22Rv1 (cell line): Measurements from ENCODE around the gene TMEM117.
"Not testable (repeated sequence)": the region's sequence is repeated elsewhere in the genome, so short reads cannot be mapped to it uniquely, and the experiment has no call there.

ENCODE experiments used
- H3K27ac ChIP-seq: fragments of 450-650 bp; 2 replicates; pipeline ENCODE4 v1.5.1; 2017
- ZFX ChIP-seq: fragments of 450-650 bp; IDR thresholded peaks from 2 replicates; pipeline ENCODE4 v1.6.1; 2017; ENCODE audit warnings: antibody characterized with exemption, borderline replicate concordance
- TF ChIP-seq, protein P1 (sequence below): fragments of 450-650 bp; IDR thresholded peaks from 2 replicates; pipeline ENCODE4 v1.5.1; 2017; ENCODE audit warnings: mild to moderate bottlenecking

TMEM117 gene

GRCh38 chr12:43861015-43861839, 25.3 kb downstream of the TMEM117 start:
- no peak overlapping the region for H3K27ac ChIP-seq
- TF ChIP-seq ZFX, result no peak

GRCh38 chr12:43861840-43862150, 25.9 kb downstream of the TMEM117 start:
- no peak overlapping the region for H3K27ac ChIP-seq
- TF ChIP-seq ZFX, result no peak
- TF ChIP-seq, protein P1, sequence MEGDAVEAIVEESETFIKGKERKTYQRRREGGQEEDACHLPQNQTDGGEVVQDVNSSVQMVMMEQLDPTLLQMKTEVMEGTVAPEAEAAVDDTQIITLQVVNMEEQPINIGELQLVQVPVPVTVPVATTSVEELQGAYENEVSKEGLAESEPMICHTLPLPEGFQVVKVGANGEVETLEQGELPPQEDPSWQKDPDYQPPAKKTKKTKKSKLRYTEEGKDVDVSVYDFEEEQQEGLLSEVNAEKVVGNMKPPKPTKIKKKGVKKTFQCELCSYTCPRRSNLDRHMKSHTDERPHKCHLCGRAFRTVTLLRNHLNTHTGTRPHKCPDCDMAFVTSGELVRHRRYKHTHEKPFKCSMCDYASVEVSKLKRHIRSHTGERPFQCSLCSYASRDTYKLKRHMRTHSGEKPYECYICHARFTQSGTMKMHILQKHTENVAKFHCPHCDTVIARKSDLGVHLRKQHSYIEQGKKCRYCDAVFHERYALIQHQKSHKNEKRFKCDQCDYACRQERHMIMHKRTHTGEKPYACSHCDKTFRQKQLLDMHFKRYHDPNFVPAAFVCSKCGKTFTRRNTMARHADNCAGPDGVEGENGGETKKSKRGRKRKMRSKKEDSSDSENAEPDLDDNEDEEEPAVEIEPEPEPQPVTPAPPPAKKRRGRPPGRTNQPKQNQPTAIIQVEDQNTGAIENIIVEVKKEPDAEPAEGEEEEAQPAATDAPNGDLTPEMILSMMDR, result no peak

DNA sequence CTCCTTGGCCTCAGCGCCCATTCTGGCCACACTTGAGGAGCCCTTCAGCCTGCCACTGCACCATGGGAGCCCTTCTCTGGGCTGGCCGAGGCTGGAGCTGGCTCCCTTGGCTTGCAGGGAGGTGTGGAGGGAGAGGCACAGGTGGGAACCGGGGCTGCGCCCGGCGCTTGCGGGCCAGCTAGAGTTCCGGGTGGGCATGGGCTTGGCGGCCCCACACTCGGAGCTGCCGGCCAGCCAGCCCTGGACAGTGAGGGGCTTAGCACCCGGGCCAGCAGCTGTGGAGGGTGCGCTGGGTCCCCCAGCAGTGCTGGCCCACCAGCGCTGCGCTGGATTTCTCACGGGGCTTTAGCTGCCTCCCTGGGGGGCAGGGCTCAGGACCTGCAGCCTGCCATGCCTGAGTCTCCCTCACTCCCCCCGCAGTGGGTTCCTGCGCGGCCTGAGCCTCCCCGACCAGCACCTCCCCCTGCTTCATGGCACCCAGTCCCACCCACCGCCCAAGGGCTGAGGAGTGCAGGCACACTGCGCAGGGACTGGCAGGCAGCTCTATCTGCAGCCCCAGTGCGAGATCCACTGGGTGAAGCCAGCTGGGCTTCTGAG, 28.0 kb downstream of the TMEM117 start:
- TF ChIP-seq, protein P1, result no peak
- TF ChIP-seq ZFX, result no peak
- no peak overlapping the region for H3K27ac ChIP-seq

DNA sequence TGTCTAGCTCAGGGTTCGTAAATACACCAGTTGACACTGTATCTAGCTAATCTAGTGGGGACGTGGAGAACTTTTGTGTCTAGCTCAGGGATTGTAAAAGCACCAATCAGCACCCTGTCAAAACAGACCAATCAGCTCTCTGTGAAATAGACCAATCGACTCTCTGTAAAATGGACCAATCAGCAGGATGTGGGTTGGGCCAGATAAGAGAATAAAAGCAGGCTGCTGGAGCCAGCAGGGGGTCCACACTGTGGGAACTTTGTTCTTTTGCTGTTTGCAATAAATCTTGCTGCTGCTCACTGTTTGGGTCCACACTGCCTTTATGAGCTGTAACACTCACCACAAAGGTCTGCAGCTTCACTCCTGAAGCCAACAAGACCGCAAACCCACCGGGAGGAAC, 28.7 kb downstream of the TMEM117 start:
- not testable (repeated sequence) for H3K27ac ChIP-seq

DNA sequence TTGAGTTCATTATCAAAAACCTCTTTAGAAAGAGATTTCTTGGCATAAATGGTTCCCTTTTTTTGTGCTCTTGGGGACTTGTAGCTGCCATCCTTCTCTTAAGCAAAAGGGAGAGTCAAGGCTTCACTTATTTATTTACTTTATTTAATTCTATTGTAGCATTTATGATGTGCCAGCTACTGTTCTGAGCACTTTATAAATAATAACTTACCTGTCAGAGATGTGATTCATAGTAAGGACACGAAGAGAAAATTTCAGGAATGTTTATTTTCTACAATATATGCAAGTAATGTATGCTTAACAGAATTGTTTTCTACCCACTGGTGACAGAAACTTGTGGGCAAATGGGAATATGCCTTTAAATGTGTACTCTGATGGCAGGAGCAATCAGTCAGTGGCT, 33.3 kb downstream of the TMEM117 start:
- TF ChIP-seq ZFX, result no peak
- TF ChIP-seq, protein P1, result no peak
- no peak overlapping the region for H3K27ac ChIP-seq

DNA sequence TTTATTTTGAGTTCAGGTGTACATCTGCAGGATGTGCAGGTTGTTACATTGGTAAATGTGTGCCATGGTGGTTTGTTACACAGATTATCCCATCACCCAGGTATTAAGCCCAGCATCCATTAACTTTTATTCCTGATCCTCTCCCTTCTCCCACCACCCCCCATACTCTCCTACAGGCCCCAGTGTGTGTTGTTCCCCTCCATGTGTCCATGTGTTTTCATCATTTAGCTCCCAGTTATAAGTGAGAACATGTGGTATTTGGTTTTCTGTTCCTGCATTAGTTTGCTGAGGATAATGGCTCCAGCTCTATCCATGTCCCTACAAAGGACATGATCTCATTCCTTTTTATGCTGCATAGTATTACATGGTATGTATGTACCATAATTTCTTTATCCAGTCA, 33.9 kb downstream of the TMEM117 start:
- H3K27ac ChIP-seq, result not testable (repeated sequence)

DNA sequence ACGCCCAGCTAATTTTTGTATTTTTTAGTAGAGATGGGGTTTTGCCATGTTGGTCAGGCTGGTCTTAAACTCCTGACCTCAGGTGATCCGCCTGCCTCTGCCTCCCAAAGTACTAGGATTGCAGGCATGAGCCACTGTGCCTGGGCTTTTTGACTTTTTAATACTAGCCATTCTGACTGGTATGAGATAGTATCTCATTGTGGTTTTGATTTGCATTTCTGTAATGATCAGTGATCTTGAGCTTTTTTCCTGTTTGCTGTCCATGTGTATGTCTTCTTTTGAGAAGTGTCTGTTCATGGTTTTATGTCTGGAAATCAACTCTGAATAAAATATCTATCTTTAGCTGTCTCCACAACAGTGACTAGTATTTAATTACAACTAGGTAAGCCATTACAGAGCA, 35.4 kb downstream of the TMEM117 start:
- not testable (repeated sequence) for H3K27ac ChIP-seq

DNA sequence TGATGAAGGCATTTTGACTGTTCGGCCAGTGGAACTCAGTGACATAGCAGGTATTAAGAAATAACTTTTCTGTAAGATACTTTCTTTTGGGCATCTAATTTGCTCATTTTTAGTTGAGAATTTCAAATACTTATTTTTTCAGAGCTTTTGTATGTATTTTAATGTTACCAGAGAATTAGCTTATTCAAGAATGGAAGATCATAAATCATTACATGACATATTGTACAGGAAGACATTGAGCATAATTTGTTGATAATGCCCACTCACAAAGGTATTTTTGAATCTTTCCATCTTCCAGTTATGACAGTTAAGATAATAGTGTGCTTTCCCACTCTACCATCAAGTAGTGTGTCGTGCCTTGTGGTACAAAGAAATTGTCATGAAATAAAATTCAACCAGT, 36.5 kb downstream of the TMEM117 start:
- no peak for TF ChIP-seq ZFX
- TF ChIP-seq, protein P1, result no peak
- H3K27ac ChIP-seq, result no peak overlapping the region

DNA sequence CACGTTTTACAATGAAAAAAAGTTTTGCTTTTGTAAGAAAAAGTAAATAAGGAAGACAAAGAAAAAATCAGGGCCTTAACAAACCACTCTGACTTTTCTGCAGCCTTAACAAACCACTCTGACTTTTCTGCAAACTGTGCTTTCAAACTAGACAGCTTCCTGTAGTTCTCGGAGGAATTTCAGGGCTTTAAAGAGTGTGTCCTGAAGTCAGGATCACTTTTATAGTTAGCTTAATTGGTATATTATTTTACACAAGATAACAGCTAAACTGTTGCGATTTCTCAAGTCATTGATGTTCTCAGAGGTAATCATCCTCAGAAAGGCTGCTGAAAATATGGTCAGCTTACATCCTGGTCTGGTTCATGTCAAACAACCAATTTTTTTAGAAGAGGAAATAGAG, 42.2 kb downstream of the TMEM117 start:
- no peak for TF ChIP-seq ZFX
- TF ChIP-seq, protein P1, result no peak
- H3K27ac ChIP-seq, result no peak overlapping the region
